Erythroblast (primary cell): ENCODE measurements around the gene RPS6KA2.

Source experiments
- GATA1 ChIP-seq: IDR thresholded peaks from 2 replicates; pipeline ENCODE4 v1.6.1; 2011; ENCODE audit warnings: low read depth, mild to moderate bottlenecking, control low read depth, low read length, moderate library complexity
- POLR2A ChIP-seq: IDR thresholded peaks from 2 replicates; pipeline ENCODE4 v1.6.1; 2011; ENCODE audit warnings: mild to moderate bottlenecking, low read length

- no peak for TF ChIP-seq POLR2A
- TF ChIP-seq GATA1, result no peak
Observed at GRCh38 chr6:166555086-166555485, 72.0 kb downstream of the RPS6KA2 start.
